HUES64 (cell line): ENCODE measurements around the gene GCC1.
"Not testable (repeated sequence)": the region's sequence is repeated elsewhere in the genome, so short reads cannot be mapped to it uniquely, and the experiment has no call there.

Experiments
- H3K27ac ChIP-seq: 2 replicates; pipeline ENCODE4 v1.7.0; 2013; ENCODE audit warnings: low read depth, low read length, inconsistent platforms
- H3K27me3 ChIP-seq: 2 replicates; pipeline ENCODE4 v1.6.1; 2013; ENCODE audit warnings: mild to moderate bottlenecking, low read length; ENCODE audit not compliant: insufficient read depth
- H3K36me3 ChIP-seq: 2 replicates; pipeline ENCODE4 v1.6.1; 2013; ENCODE audit warnings: mild to moderate bottlenecking, low read length; ENCODE audit not compliant: insufficient read depth
- H3K4me1 ChIP-seq: 2 replicates; pipeline ENCODE4 v1.6.1; 2013; ENCODE audit warnings: mild to moderate bottlenecking, low read length, moderate library complexity; ENCODE audit not compliant: insufficient read depth
- H3K4me3 ChIP-seq: 2 replicates; pipeline ENCODE4 v1.5.1; 2013; ENCODE audit warnings: mild to moderate bottlenecking, low read length, moderate library complexity
- H3K9ac ChIP-seq: 2 replicates; pipeline ENCODE4 v1.6.1; 2013; ENCODE audit warnings: mild to moderate bottlenecking, low read depth, low read length
- H3K9me3 ChIP-seq: 2 replicates; pipeline ENCODE4 v1.6.1; 2013; ENCODE audit warnings: low read depth, low read length; ENCODE audit not compliant: insufficient read depth
- WGBS: fragments of 150-250, 120-280 bp; methylation state at CpG from one replicate; pipeline ENCODE4 v1.1.7; 2013; ENCODE audit warnings: missing lambda C conversion rate; 5-methylcytosine and 5-hydroxymethylcytosine counted together

GCC1 gene

GRCh38 chr7:127571741-127572505 lies 13.5 kb downstream of the GCC1 start:
- Histone ChIP-seq H3K36me3 (no peaks in the 10 kb centered on the region), H3K4me1 (no peaks in the 10 kb centered on the region), H3K9ac (no peak overlapping the region), H3K9me3 (no peaks in the 10 kb centered on the region), H3K4me3 (no peak overlapping the region), H3K27me3 (no peaks in the 10 kb centered on the region), H3K27ac (no peak overlapping the region)
- WGBS: 90% methylated on average over 3 of the region's 3 CpGs

- H3K27me3 ChIP-seq, H3K4me3 ChIP-seq, H3K36me3 ChIP-seq, H3K9ac ChIP-seq, H3K4me1 ChIP-seq, H3K9me3 ChIP-seq, H3K27ac ChIP-seq: not testable (repeated sequence)
- WGBS: no CpG with 5 or more reads among the region's 3 CpGs
Observed at GRCh38 chr7:127568034-127568433, 17.4 kb downstream of the GCC1 start.

- H3K27me3 ChIP-seq: no peaks in the 10 kb centered on the region
- H3K9ac ChIP-seq: no peak overlapping the region
- no peaks in the 10 kb centered on the region for H3K4me1 ChIP-seq
- H3K4me3 ChIP-seq: no peak overlapping the region
- 92% methylated on average over 2 of the region's 3 CpGs for WGBS
- H3K9me3 ChIP-seq: no peaks in the 10 kb centered on the region
- H3K27ac ChIP-seq: no peak overlapping the region
- H3K36me3 ChIP-seq: no peaks in the 10 kb centered on the region
Observed at GRCh38 chr7:127566242-127566641, 19.2 kb downstream of the GCC1 start.

GRCh38 chr7:127557803-127558202 lies 27.6 kb downstream of the GCC1 start:
- Histone ChIP-seq H3K27me3 (peaks cover 3% of the 10 kb centered on the region; the same call in 1 of the 2 replicates), H3K36me3 (no peaks in the 10 kb centered on the region), H3K4me1 (no peaks in the 10 kb centered on the region), H3K4me3 (no peak overlapping the region), H3K9ac (no peak overlapping the region), H3K27ac (no peak overlapping the region), H3K9me3 (no peaks in the 10 kb centered on the region)
- WGBS: 95% methylated on average over 1 of the region's 2 CpGs

- Histone ChIP-seq H3K36me3 (no peaks in the 10 kb centered on the region), H3K4me3 (no peak overlapping the region), H3K4me1 (no peaks in the 10 kb centered on the region), H3K27me3 (peaks cover 3% of the 10 kb centered on the region; the same call in 1 of the 2 replicates), H3K9ac (no peak overlapping the region), H3K9me3 (no peaks in the 10 kb centered on the region), H3K27ac (no peak overlapping the region)
- 86% methylated on average over 2 of the region's 2 CpGs for WGBS
Observed at GRCh38 chr7:127556404-127556803, 29.0 kb downstream of the GCC1 start.

- no peaks in the 10 kb centered on the region for H3K36me3 ChIP-seq
- no peaks in the 10 kb centered on the region for H3K4me1 ChIP-seq
- peaks cover 5% of the 10 kb centered on the region for H3K9me3 ChIP-seq
- H3K27ac ChIP-seq: no peak overlapping the region
- no peaks in the 10 kb centered on the region for H3K27me3 ChIP-seq
- no peak overlapping the region for H3K9ac ChIP-seq
- WGBS: 84% methylated on average over 4 of the region's 4 CpGs
- no peak overlapping the region for H3K4me3 ChIP-seq
Observed at GRCh38 chr7:127551941-127552340, 33.5 kb downstream of the GCC1 start.

GRCh38 chr7:127550247-127550646 lies 35.1 kb downstream of the GCC1 start:
- Histone ChIP-seq H3K27me3 (no peaks in the 10 kb centered on the region), H3K9me3 (peaks cover 17% of the 10 kb centered on the region), H3K27ac (no peak overlapping the region), H3K9ac (no peak overlapping the region), H3K4me1 (no peaks in the 10 kb centered on the region), H3K4me3 (no peak overlapping the region), H3K36me3 (no peaks in the 10 kb centered on the region)
- WGBS: 54% methylated on average over 1 of the region's 1 CpG

GRCh38 chr7:127546313-127546712 lies 39.1 kb downstream of the GCC1 start:
- Histone ChIP-seq H3K36me3 (no peaks in the 10 kb centered on the region), H3K27ac (no peak overlapping the region), H3K27me3 (no peaks in the 10 kb centered on the region), H3K4me3 (no peak overlapping the region), H3K9me3 (peaks cover 17% of the 10 kb centered on the region), H3K9ac (no peak overlapping the region), H3K4me1 (no peaks in the 10 kb centered on the region)
- 93% methylated on average over 1 of the region's 1 CpG for whole genome bisulfite sequencing

- H3K4me1 ChIP-seq: peaks cover 8% of the 10 kb centered on the region
- H3K27me3 ChIP-seq: peaks cover 19% of the 10 kb centered on the region
- no peak overlapping the region for H3K4me3 ChIP-seq
- 85% methylated on average over 4 of the region's 4 CpGs for WGBS
- H3K36me3 ChIP-seq: no peaks in the 10 kb centered on the region
- H3K9me3 ChIP-seq: peaks cover 8% of the 10 kb centered on the region
- H3K9ac ChIP-seq: no peak overlapping the region
- H3K27ac ChIP-seq: no peak overlapping the region
Observed at GRCh38 chr7:127541548-127541947, 43.8 kb downstream of the GCC1 start.

GRCh38 chr7:127540461-127540860 lies 44.9 kb downstream of the GCC1 start:
- not testable (repeated sequence) for H3K36me3 ChIP-seq, H3K9me3 ChIP-seq, H3K27ac ChIP-seq, H3K4me3 ChIP-seq, H3K9ac ChIP-seq
- peaks cover 19% of the 10 kb centered on the region for H3K4me1 ChIP-seq
- H3K27me3 ChIP-seq: peaks cover 30% of the 10 kb centered on the region
- WGBS: 96% methylated on average over 8 of the region's 10 CpGs

- H3K9ac ChIP-seq: no peak overlapping the region
- no peaks in the 10 kb centered on the region for H3K9me3 ChIP-seq
- no peaks in the 10 kb centered on the region for H3K36me3 ChIP-seq
- peaks cover 40% of the 10 kb centered on the region for H3K27me3 ChIP-seq
- H3K27ac ChIP-seq: no peak overlapping the region
- WGBS: 96% methylated on average over 9 of the region's 9 CpGs
- H3K4me3 ChIP-seq: no peak overlapping the region
- H3K4me1 ChIP-seq: peaks cover 22% of the 10 kb centered on the region
Observed at GRCh38 chr7:127539116-127539515, 46.3 kb downstream of the GCC1 start.

- H3K27me3 ChIP-seq: peaks cover 50% of the 10 kb centered on the region
- H3K9ac ChIP-seq: no peak overlapping the region
- peak overlapping the region; percentile 43 for H3K4me3 ChIP-seq
- H3K4me1 ChIP-seq: peaks cover 22% of the 10 kb centered on the region
- 25% methylated on average over 16 of the region's 16 CpGs for WGBS
- no peak overlapping the region for H3K27ac ChIP-seq
- no peaks in the 10 kb centered on the region for H3K36me3 ChIP-seq
- H3K9me3 ChIP-seq: no peaks in the 10 kb centered on the region
Observed at GRCh38 chr7:127536741-127537140, 48.7 kb downstream of the GCC1 start.
